Measurements from ENCODE around the gene HSCB.

The HSCB gene

DNA sequence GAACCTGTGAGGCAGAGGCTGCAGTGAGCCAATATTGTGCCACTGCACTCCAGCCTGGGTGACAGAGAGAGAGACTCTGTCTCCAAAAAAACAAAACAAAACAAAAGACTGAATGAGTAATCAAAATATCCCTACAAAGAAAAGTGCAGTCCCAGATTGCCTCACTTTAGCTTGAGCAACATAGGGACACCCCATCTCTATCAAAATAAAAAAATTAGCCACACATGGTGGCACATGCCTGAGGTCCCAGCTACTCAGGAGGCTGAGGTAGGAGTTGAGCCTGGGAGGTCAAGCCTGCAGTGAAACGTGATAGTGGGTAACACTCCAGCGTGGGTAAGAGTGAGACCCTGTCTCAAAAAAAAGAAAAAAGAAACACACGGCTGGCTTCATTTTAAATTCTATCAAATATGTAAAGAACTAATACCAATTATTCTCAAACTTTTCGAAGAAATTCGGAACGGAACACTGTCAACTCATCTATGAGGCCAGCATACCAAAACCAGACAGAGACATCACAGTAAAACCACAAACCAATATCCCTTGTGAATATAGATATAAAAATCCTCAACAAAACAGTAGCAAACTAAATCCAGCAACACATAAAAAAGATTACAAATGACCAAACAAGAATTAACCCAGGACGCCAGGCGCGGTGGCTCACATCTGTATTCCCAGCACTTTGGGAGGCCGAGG, 13.1 kb upstream of the HSCB start:
- H3K27ac ChIP-seq (ENCODE audit: poor library complexity, severe bottlenecking): no peak overlapping the region
- no peak for ATAC-seq (ENCODE audit: low read depth)
- H3K36me3 ChIP-seq (ENCODE audit: low read depth): peaks cover 78% of the 10 kb centered on the region
- H3K27me3 ChIP-seq (ENCODE audit: insufficient read depth, poor library complexity, severe bottlenecking): no peaks in the 10 kb centered on the region
- H3K4me3 ChIP-seq (ENCODE audit: severe bottlenecking): no peak overlapping the region
- DNase-seq (ENCODE audit: low spot score): no peak
- no peaks in the 10 kb centered on the region for H3K4me1 ChIP-seq (ENCODE audit: insufficient read depth, poor library complexity, severe bottlenecking)
- TF ChIP-seq, protein P1, sequence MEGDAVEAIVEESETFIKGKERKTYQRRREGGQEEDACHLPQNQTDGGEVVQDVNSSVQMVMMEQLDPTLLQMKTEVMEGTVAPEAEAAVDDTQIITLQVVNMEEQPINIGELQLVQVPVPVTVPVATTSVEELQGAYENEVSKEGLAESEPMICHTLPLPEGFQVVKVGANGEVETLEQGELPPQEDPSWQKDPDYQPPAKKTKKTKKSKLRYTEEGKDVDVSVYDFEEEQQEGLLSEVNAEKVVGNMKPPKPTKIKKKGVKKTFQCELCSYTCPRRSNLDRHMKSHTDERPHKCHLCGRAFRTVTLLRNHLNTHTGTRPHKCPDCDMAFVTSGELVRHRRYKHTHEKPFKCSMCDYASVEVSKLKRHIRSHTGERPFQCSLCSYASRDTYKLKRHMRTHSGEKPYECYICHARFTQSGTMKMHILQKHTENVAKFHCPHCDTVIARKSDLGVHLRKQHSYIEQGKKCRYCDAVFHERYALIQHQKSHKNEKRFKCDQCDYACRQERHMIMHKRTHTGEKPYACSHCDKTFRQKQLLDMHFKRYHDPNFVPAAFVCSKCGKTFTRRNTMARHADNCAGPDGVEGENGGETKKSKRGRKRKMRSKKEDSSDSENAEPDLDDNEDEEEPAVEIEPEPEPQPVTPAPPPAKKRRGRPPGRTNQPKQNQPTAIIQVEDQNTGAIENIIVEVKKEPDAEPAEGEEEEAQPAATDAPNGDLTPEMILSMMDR (IDR thresholded peaks at IDR 0.05; ENCODE audit: poor library complexity, severe bottlenecking): no peak
- no peaks in the 10 kb centered on the region for H3K9me3 ChIP-seq (ENCODE audit: severe bottlenecking)

DNA sequence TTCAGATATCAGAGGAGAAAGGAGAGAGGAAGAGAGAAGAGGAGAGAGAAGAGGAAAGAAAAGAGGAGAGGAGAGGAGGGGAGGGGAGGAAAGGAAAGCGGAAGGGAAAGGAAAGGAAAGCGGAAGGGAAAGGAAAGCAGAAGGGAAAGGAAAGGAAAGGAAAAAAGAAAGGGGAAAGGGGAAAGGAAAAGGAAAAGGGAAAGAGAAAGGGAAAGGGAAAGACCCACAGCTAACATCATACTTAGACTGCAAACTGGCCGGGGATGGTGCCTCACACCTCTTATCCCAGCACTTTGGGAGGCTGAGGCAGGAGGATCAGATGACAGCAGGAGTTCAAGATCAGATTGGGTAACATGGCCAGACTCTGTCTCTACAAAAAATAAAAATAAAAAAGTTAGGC, 11.7 kb upstream of the HSCB start:
- Histone ChIP-seq H3K9me3 (ENCODE audit: severe bottlenecking) (no peaks in the 10 kb centered on the region), H3K27ac (ENCODE audit: poor library complexity, severe bottlenecking) (no peak overlapping the region), H3K4me3 (ENCODE audit: severe bottlenecking) (no peak overlapping the region), H3K27me3 (ENCODE audit: insufficient read depth, poor library complexity, severe bottlenecking) (no peaks in the 10 kb centered on the region), H3K4me1 (ENCODE audit: insufficient read depth, poor library complexity, severe bottlenecking) (no peaks in the 10 kb centered on the region), H3K36me3 (ENCODE audit: low read depth) (peaks cover 72% of the 10 kb centered on the region)
- DNase-seq (ENCODE audit: low spot score): no peak
- TF ChIP-seq, protein P1 (IDR thresholded peaks at IDR 0.05; ENCODE audit: poor library complexity, severe bottlenecking): no peak
- ATAC-seq (ENCODE audit: low read depth): no peak

DNA sequence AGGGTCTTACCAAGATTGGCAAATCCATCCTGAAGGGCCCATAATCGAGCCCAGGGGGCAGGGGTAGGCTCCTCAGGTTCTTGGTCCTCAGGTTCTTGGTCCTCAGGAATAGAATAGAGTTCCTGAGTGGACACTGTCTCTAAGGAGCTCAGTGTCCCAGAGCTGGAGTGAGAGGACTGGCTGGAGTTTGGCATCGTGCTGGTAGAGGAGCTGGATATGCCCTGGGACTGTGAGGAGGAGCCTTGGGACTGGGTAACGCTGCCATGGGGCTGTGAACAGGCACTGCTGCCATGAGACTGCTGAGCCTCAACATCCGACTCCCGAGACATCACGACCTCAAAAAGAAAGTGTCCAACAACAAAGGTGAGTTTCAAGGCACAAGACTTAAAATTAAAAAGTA, 7.4 kb upstream of the HSCB start:
- DNase-seq (ENCODE audit: low spot score) (no peak), ATAC-seq (ENCODE audit: low read depth) (no peak)
- TF ChIP-seq, protein P1 (IDR thresholded peaks at IDR 0.05; ENCODE audit: poor library complexity, severe bottlenecking): no peak
- Histone ChIP-seq H3K27me3 (ENCODE audit: insufficient read depth, poor library complexity, severe bottlenecking) (no peaks in the 10 kb centered on the region), H3K36me3 (ENCODE audit: low read depth) (peaks cover 45% of the 10 kb centered on the region), H3K4me3 (ENCODE audit: severe bottlenecking) (no peak overlapping the region), H3K4me1 (ENCODE audit: insufficient read depth, poor library complexity, severe bottlenecking) (no peaks in the 10 kb centered on the region), H3K27ac (ENCODE audit: poor library complexity, severe bottlenecking) (no peak overlapping the region), H3K9me3 (ENCODE audit: severe bottlenecking) (no peaks in the 10 kb centered on the region)

DNA sequence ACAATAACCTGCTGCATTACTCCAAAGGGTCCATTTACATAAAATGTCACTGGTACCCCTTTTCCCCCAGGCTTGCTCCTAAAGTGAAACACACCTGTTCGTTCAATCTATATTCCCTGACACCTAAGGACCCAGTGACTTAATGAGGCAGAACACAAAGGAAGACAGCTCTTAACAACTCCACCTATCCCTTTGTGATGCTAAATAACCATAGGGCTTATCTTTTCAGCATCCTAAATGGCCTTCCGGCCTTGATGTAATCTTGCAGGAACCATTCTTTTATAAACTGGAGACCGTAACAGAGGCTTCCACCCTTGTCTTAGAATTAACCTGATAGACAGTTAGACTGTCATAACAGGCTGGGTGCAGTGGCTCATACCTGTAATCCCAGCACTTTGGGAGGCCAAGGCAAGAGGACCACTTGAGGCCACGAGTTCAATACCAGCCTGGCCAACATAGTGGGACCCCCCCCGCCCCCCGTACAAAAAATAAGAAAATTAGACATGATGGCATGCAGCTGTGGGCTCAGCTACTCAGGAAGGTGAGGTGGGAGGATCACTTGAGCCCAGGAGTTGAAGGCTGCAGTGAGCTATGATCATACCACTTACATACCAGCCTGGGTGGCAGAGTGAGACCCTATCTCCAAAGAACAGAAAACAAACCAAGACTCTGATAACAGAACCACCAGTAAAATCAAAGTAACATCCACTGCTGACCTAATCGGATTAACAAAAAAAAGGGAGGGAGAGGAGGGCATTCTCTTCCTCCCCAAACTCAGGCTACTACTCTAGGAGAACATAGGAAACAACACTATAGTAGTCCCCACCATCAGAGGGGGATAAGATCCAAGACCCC, 5.3 kb upstream of the HSCB start:
- TF ChIP-seq, protein P1 (IDR thresholded peaks at IDR 0.05; ENCODE audit: poor library complexity, severe bottlenecking): no peak
- Histone ChIP-seq H3K36me3 (ENCODE audit: low read depth) (peaks cover 39% of the 10 kb centered on the region), H3K27ac (ENCODE audit: poor library complexity, severe bottlenecking) (no peak overlapping the region), H3K4me1 (ENCODE audit: insufficient read depth, poor library complexity, severe bottlenecking) (no peaks in the 10 kb centered on the region), H3K4me3 (ENCODE audit: severe bottlenecking) (no peak overlapping the region), H3K9me3 (ENCODE audit: severe bottlenecking) (no peaks in the 10 kb centered on the region), H3K27me3 (ENCODE audit: insufficient read depth, poor library complexity, severe bottlenecking) (no peaks in the 10 kb centered on the region)
- ATAC-seq (ENCODE audit: low read depth) (no peak), DNase-seq (ENCODE audit: low spot score) (no peak)

All from RWPE2 (cell line).